ENCODE results near the gene SPRR1A. TPM values are rescaled to one million over a fixed set of nuclear protein-coding genes. Genes with fewer than 3 reads are reported as not detected.

The SPRR1A gene
- total and polyA plus RNA-seq, 2 of the 4 experiments (the other 2 are of a cell fraction): not detected

- H2AK5ac ChIP-seq (ENCODE audit: low read depth, low read length): no peak overlapping the region
- dilution Hi-C loops (cut with HindIII; ENCODE audit: low sequenced_read_pairs, unreplicated experiment): no loop called here
- CTCF ChIA-PET: no interaction called here
Observed at GRCh38 chr1:152996633-152997400, 12.9 kb downstream of the SPRR1A start.

More at GRCh38 chr1:152996633-152997400, 12.9 kb downstream of the SPRR1A start:
- Histone ChIP-seq H3K56ac (ENCODE audit: extremely low read depth, insufficient read depth, low read length) (no peak overlapping the region), H3K27me3 (ENCODE audit: control insufficient read depth, insufficient read depth, low read length) (no peaks in the 10 kb centered on the region), H4K5ac (ENCODE audit: low read depth, low read length) (no peak overlapping the region), H2BK5ac (ENCODE audit: low read depth, low read length, poor library complexity, severe bottlenecking) (no peak overlapping the region), H2AK9ac (replicated peaks; ENCODE audit: low read depth, low read length, poor library complexity) (no peak overlapping the region), H3K14ac (replicated peaks; ENCODE audit: low read depth, low read length) (no peak overlapping the region), H3K9me1 (ENCODE audit: insufficient read depth, low read length) (no peaks in the 10 kb centered on the region), H2AFZ (replicated peaks; ENCODE audit: low read length, poor library complexity) (no peak overlapping the region), H3K9me3 (ENCODE audit: control insufficient read depth, insufficient read depth, low read length) (no peaks in the 10 kb centered on the region), H4K91ac (ENCODE audit: insufficient read depth, low read depth, low read length) (no peak overlapping the region), H4K20me1 (ENCODE audit: insufficient read depth, low read length) (no peaks in the 10 kb centered on the region), H3K4me2 (ENCODE audit: low read depth, low read length) (no peak overlapping the region), H3K79me1 (ENCODE audit: low read depth in 1 of 2, low read length in 2 of 2) (no peaks in the 10 kb centered on the region), H2BK15ac (ENCODE audit: low read depth, low read length) (no peak overlapping the region), H4K8ac (ENCODE audit: low read depth in 2 of 2, low read length in 2 of 2) (no peak overlapping the region), H3K18ac (ENCODE audit: low read depth, low read length) (no peak overlapping the region), H3K4ac (ENCODE audit: low read depth, low read length) (no peak overlapping the region), H3K4me1 (ENCODE audit: control insufficient read depth, insufficient read depth, low read length) (no peaks in the 10 kb centered on the region), H3K23ac (ENCODE audit: low read depth, low read length) (no peak overlapping the region), H2BK120ac (ENCODE audit: low read depth, low read length) (no peak overlapping the region), H3K9ac (ENCODE audit: low read depth, low read length) (no peak overlapping the region), H3K36me3 (ENCODE audit: control insufficient read depth, insufficient read depth, low read length) (no peaks in the 10 kb centered on the region), H3K4me3 (ENCODE audit: insufficient read depth, low read depth, low read length) (no peak overlapping the region), H2BK20ac (ENCODE audit: low read depth, low read length) (no peak overlapping the region), H3K27ac (ENCODE audit: insufficient read depth, low read length) (no peak overlapping the region)
- ATAC-seq (ENCODE audit: low read depth): no peak
- no TSS peak for BruUV-seq (replicated peaks)
- intact Hi-C loops (cut with micrococcal nuclease): no loop called here
- DNase-seq: no peak
- TF ChIP-seq MAFK (IDR thresholded peaks at IDR 0.05; ENCODE audit: low read depth, low read length) (no peak), MXI1 (IDR thresholded peaks at IDR 0.05; ENCODE audit: borderline replicate concordance, low read depth, low read length) (no peak), ELK1 (IDR thresholded peaks at IDR 0.05; ENCODE audit: borderline replicate concordance, low read depth, low read length) (no peak), NFE2L2 (IDR thresholded peaks at IDR 0.05; ENCODE audit: low read depth, low read length) (no peak), RCOR1 (IDR thresholded peaks at IDR 0.05; ENCODE audit: insufficient replicate concordance, low read length) (no peak), POLR2A (IDR thresholded peaks at IDR 0.05; ENCODE audit: low read depth, low read length) (no peak)
- POLR2A ChIA-PET (ENCODE audit: unreplicated experiment): no interaction called here
- WGBS, 2 experiments (ENCODE audit: extremely low coverage in 2 of 2, insufficient read length in 1 of 2): 0% methylated on average over 1 of the region's 5 CpGs; no CpG with 5 or more reads in 1 of the 2 experiments
- in situ Hi-C loops (cut with MboI; ENCODE audit: low sequenced_read_pairs): no loop called here
